MM.1S (cell line): ENCODE measurements around the gene HSD17B4.
"Not testable (repeated sequence)": the region's sequence is repeated elsewhere in the genome, so short reads cannot be mapped to it uniquely, and the experiment has no call there.

Source experiments
- CTCF ChIP-seq: fragments of 300-600 bp; sonication (generic); IDR thresholded peaks from 2 replicates; pipeline ENCODE4 v1.5.1; 2016; ENCODE audit warnings: antibody characterized with exemption, low read length, mixed read lengths
- EZH2phosphoT487 ChIP-seq: fragments of 300-600 bp; sonication (generic); IDR thresholded peaks from 2 replicates; pipeline ENCODE4 v1.6.1; 2018; ENCODE audit warnings: antibody characterized with exemption, low read length

- TF ChIP-seq CTCF, EZH2phosphoT487: not testable (repeated sequence)
These were observed 7.7 kb upstream of the HSD17B4 start for GRCh38 chr5:119444643-119445042.
